Liver (tissue), 3 donors: ENCODE data around the gene MARCHF3.
A peak's percentile ranks its signal among the peaks of the same experiment; 100 is the strongest.

Experiments
- EGR1 ChIP-seq, 2 donors: IDR thresholded peaks; 2 replicates each; pipeline ENCODE4 v1.6.1; 2016 to 2018; ENCODE audit warnings: antibody characterized with exemption in 2 of 2, low read depth in 2 of 2
- JUND ChIP-seq, 2 donors: IDR thresholded peaks; 2 replicates each; pipeline ENCODE4 v1.6.1; 2016; ENCODE audit warnings: antibody characterized with exemption in 2 of 2
- TF ChIP-seq, protein P1 (sequence below): fragments of 150-350 bp; IDR thresholded peaks from 2 replicates; pipeline ENCODE4 v1.5.1; 2017; ENCODE audit warnings: improper control_type of control experiment, low read depth, low read length; ENCODE audit not compliant: missing input control
- TF ChIP-seq, protein P2 (sequence below): IDR thresholded peaks from 2 replicates; pipeline ENCODE4 v1.6.1; 2016; ENCODE audit warnings: antibody characterized with exemption, mild to moderate bottlenecking
- donor health status: healthy.
- donor health status: healthy.

DNA sequence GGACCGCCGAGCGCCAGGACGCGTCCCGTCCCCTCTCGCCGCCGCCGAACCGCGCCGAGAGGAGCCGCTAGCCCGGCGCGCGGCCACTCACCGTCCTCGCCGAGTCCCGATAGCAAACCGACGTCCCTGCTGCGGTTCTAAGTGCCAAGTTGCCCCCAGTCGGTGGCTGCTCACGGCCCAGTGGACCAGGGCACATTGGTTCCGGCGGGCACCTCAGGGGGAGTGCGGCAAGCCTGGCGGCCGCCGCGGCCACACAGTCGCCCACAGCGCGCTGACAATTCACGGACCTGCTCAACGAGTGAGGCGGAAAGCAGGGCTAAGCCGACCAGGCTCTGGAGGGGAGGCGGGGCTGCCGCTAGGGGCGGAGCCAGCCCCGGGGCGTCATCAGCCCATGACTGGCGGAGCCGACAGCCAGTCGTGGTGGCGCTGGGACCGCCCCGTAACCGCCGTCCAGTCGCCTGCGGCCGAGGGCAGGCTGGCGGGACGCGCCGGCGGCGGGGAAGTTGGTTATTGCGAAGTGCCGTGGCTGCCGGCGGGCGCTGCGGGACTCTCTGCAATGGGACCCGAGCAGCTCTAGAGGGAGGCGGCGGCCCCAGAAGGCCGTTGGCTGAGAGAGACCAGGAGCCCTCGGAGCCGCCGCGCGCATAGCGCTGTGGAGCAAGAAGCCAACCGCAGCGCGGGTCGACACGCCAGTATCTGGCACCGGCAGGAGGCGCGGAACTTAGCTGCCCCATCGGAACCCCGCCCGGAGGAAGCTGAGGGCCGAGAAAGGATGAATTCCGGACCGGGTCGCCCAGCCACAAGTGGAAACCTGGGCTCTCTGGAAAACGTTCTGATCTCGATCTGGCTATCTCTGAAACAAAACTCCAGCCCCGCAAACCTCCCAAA is at the start of gene MARCHF3:
- TF ChIP-seq, protein P1, sequence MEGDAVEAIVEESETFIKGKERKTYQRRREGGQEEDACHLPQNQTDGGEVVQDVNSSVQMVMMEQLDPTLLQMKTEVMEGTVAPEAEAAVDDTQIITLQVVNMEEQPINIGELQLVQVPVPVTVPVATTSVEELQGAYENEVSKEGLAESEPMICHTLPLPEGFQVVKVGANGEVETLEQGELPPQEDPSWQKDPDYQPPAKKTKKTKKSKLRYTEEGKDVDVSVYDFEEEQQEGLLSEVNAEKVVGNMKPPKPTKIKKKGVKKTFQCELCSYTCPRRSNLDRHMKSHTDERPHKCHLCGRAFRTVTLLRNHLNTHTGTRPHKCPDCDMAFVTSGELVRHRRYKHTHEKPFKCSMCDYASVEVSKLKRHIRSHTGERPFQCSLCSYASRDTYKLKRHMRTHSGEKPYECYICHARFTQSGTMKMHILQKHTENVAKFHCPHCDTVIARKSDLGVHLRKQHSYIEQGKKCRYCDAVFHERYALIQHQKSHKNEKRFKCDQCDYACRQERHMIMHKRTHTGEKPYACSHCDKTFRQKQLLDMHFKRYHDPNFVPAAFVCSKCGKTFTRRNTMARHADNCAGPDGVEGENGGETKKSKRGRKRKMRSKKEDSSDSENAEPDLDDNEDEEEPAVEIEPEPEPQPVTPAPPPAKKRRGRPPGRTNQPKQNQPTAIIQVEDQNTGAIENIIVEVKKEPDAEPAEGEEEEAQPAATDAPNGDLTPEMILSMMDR: peak; percentile 11
- TF ChIP-seq EGR1 (IDR thresholded peaks at IDR 0.05; ENCODE audit: low read depth in 2 of 2) (peak in 1 of 2 donors; percentile 15), JUND (IDR thresholded peaks at IDR 0.05) (peak in 1 of 2 donors; percentile 54)
- TF ChIP-seq, protein P2, sequence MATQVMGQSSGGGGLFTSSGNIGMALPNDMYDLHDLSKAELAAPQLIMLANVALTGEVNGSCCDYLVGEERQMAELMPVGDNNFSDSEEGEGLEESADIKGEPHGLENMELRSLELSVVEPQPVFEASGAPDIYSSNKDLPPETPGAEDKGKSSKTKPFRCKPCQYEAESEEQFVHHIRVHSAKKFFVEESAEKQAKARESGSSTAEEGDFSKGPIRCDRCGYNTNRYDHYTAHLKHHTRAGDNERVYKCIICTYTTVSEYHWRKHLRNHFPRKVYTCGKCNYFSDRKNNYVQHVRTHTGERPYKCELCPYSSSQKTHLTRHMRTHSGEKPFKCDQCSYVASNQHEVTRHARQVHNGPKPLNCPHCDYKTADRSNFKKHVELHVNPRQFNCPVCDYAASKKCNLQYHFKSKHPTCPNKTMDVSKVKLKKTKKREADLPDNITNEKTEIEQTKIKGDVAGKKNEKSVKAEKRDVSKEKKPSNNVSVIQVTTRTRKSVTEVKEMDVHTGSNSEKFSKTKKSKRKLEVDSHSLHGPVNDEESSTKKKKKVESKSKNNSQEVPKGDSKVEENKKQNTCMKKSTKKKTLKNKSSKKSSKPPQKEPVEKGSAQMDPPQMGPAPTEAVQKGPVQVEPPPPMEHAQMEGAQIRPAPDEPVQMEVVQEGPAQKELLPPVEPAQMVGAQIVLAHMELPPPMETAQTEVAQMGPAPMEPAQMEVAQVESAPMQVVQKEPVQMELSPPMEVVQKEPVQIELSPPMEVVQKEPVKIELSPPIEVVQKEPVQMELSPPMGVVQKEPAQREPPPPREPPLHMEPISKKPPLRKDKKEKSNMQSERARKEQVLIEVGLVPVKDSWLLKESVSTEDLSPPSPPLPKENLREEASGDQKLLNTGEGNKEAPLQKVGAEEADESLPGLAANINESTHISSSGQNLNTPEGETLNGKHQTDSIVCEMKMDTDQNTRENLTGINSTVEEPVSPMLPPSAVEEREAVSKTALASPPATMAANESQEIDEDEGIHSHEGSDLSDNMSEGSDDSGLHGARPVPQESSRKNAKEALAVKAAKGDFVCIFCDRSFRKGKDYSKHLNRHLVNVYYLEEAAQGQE: peak; percentile 77
